GM12891 (cell line): ENCODE data around the gene ROCK2.
A peak's percentile ranks its signal among the peaks of the same experiment; 100 is the strongest.

Experiments
- DNase-seq: peaks from one replicate; pipeline ENCODE4 v3.0.0; 2011; ENCODE audit warnings: low spot score; ENCODE audit not compliant: insufficient read length
- FAIRE-seq: peaks from 2 replicates; lab custom pipeline; 2011; peaks lifted over from hg19 to GRCh38; lab: Jason Lieb, UNC
- PAX5 ChIP-seq: IDR thresholded peaks from 2 replicates; pipeline ENCODE4 v1.6.1; 2011; ENCODE audit warnings: low read length, moderate library complexity, mild to moderate bottlenecking; ENCODE audit not compliant: insufficient read depth, severe bottlenecking
- POLR2A ChIP-seq: IDR thresholded peaks from 2 replicates; pipeline ENCODE4 v1.6.1; 2011; ENCODE audit warnings: low read depth, low read length, control low read depth
- POLR2AphosphoS5 ChIP-seq: IDR thresholded peaks from 2 replicates; pipeline ENCODE4 v1.6.1; 2011; ENCODE audit warnings: low read depth, low read length, control low read depth
- POU2F2 ChIP-seq: IDR thresholded peaks from 2 replicates; pipeline ENCODE4 v1.6.1; 2011; ENCODE audit warnings: low read depth, mild to moderate bottlenecking, control low read depth, low read length, moderate library complexity
- SPI1 ChIP-seq: IDR thresholded peaks from 2 replicates; pipeline ENCODE4 v1.6.1; 2011; ENCODE audit warnings: low read depth, low read length, control low read depth
- TAF1 ChIP-seq: IDR thresholded peaks from 2 replicates; pipeline ENCODE4 v1.6.1; 2011; ENCODE audit warnings: low read depth, low read length, control low read depth

ROCK2 gene

DNA sequence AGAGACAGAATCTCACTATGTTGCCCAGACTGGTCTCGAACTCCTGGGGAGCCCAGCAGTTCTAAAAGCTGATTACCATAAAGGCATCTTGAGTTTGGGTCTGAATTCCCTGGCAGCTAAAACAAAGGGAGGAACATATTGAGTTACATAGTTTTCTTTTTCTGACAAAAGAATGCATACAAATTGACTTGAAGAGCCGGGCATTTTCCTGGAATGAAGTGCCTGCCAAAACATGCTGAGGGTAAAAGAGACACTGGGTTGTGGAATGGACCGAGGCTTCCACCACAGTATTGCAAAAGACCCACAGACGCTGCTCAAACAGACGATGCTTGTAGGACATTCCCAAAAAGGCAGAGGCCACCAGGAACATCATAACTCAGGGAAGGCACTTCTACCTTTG, 35.1 kb upstream of the ROCK2 start:
- no peak for DNase-seq
- no peak for TF ChIP-seq POLR2AphosphoS5
- no peak for TF ChIP-seq POLR2A
- no peak for TF ChIP-seq TAF1
- TF ChIP-seq SPI1: no peak
- no peak for TF ChIP-seq POU2F2
- no peak for TF ChIP-seq PAX5
- FAIRE-seq: no peak

DNA sequence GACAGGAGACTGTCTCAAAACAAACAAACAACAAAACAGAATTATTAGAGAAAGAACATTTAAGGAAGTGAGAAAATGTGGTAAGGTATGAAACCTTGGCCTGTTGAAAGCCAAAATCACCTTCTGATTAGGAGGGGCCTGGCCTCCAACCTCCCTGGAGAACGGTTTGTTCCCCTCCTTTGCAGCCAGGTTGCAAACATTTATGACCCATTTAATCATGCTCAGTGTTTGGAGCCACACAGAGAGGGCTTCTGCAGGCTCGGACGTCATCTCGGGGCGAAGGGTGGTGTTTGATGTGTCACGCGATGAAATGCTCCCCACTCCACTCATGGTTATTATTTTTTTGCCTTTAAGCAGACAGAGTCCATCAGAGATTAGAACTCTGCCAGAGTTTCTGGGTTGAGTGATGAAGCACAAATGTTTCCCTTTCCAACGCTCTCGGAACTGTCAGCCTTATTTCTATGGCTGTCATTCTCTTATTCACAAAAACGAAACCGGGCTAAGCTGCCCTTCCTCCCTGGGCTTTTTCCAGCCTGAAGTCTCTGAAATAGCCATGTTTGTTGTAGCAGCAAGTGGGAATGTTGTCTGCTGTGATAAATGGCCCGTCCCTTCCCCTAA, 33.6 kb upstream of the ROCK2 start:
- DNase-seq: peak; percentile 53
- peak; percentile 85 for FAIRE-seq
- TF ChIP-seq TAF1 (no peak), SPI1 (peak; percentile 98), POLR2AphosphoS5 (no peak), PAX5 (no peak), POU2F2 (peak; percentile 60; the same call in 1 of the 2 replicates), POLR2A (no peak)

- FAIRE-seq: no peak
- TF ChIP-seq PAX5 (no peak), TAF1 (no peak), SPI1 (no peak), POU2F2 (no peak), POLR2A (no peak), POLR2AphosphoS5 (no peak)
- no peak for DNase-seq
Observed at GRCh38 chr2:11376071-11376470, 31.6 kb upstream of the ROCK2 start.

DNA sequence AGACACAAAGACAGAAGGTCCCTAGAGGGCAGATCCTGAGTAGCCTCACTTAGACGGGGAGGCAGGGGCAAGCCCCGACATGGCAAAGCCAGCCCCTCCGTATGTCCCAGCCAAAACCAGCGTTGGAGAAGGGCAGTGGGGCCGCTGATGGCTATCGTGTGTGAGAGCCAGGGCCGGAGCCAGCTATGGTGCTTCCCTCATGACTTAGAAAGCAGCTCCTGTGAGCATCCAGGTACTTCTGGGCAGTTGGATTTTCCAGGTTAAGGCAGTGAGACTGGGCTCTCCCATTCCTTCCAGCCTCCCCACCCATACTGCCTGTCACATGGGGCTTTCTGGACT, 31.2 kb upstream of the ROCK2 start:
- TF ChIP-seq POLR2A: no peak
- no peak for TF ChIP-seq TAF1
- TF ChIP-seq POLR2AphosphoS5: no peak
- no peak for TF ChIP-seq POU2F2
- no peak for TF ChIP-seq PAX5
- no peak for TF ChIP-seq SPI1
- DNase-seq (no peak), FAIRE-seq (no peak)

- no peak for FAIRE-seq
- DNase-seq: no peak
- TF ChIP-seq POLR2A (no peak), TAF1 (no peak), POLR2AphosphoS5 (no peak), PAX5 (no peak), SPI1 (no peak), POU2F2 (no peak)
Observed at GRCh38 chr2:11375025-11375688, 30.7 kb upstream of the ROCK2 start.

GRCh38 chr2:11373096-11373495, 28.7 kb upstream of the ROCK2 start:
- FAIRE-seq (peak; percentile 51), DNase-seq (no peak)
- TF ChIP-seq PAX5: no peak
- no peak for TF ChIP-seq TAF1
- TF ChIP-seq POU2F2: no peak
- TF ChIP-seq SPI1: no peak
- TF ChIP-seq POLR2AphosphoS5: no peak
- TF ChIP-seq POLR2A: no peak

DNA sequence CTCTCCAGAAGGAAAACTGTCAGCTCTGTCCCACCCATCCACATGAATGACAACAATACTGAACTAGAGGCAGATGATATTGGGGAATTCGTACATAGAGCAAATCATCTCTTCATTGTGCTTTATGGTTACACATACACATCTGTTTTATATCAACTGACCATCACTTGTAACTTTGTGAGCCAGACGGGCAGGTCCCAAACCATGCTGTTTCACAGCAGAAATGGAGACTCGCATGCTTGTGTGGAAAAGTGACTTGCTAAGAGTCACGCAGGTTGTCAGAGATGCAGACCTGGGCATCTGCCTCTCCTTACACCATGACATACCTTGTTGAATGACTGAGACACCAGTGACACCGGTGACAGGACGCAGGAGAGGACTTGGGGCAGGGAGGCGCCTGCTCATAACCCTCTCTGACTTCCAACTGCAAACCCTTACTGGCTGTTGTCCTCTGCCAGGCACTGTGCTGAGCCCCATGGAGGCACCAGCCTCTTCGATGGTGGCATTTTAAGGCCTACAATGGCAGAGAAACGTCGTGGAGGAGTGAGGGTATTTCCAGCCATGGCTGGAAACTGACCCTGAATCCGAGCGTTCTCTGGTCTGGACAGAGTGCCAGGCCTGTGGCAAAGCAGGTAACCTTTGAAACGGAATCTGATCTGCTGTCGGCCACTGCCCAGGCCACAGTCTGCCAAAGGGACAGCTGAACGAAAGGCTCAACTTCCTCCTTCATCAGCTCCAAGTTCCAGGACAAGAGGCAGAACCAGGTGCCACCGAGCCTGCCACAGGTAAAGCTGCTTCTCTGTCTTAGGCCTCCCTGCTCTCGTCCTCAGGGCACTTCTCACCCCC, 26.9 kb upstream of the ROCK2 start:
- TF ChIP-seq POU2F2: no peak
- TF ChIP-seq SPI1: no peak
- TF ChIP-seq TAF1: no peak
- no peak for TF ChIP-seq POLR2AphosphoS5
- no peak for TF ChIP-seq POLR2A
- no peak for TF ChIP-seq PAX5
- no peak for FAIRE-seq
- DNase-seq: no peak

- TF ChIP-seq TAF1 (no peak), SPI1 (no peak), POU2F2 (no peak), PAX5 (no peak)
- DNase-seq: no peak
- no peak for FAIRE-seq
Observed at GRCh38 chr2:11370377-11371091, 26.1 kb upstream of the ROCK2 start.
